NK-92 (cell line): ENCODE results near the gene SPATA21.

ENCODE experiments used
- DNase-seq: peaks from one replicate; lab custom pipeline; 2025; ENCODE audit not compliant: unreplicated experiment; lab: John Stamatoyannopoulos, UW

The SPATA21 gene

GRCh38 chr1:16351456-16351993, 85.7 kb downstream of the SPATA21 start:
- DNase-seq: no peak

- no peak for DNase-seq
Observed at GRCh38 chr1:16349847-16350406, 87.3 kb downstream of the SPATA21 start.
